Kidney (tissue), 14 donors: Measurements from ENCODE around the gene TADA2B. TPM values are rescaled to one million over a fixed set of nuclear protein-coding genes. Genes with fewer than 3 reads are reported as not detected.
"Not testable (repeated sequence)": the region's sequence is repeated elsewhere in the genome, so short reads cannot be mapped to it uniquely, and the experiment has no call there.

Source experiments
- DNase-seq, 5 donors: peaks; one replicate each; pipeline ENCODE4 v3.0.0-alpha.2; 2013 to 2020
- FAIRE-seq: peaks from 2 replicates; lab custom pipeline; 2012; peaks lifted over from hg19 to GRCh38; lab: Jason Lieb, UNC
- H3K27ac ChIP-seq, 2 donors: one replicate each; pipeline ENCODE4 v1.7.0; 2013; ENCODE audit warnings: low read depth in 2 of 2, low read length in 2 of 2, inconsistent platforms in 1 of 2
- H3K27me3 ChIP-seq: one replicate; pipeline ENCODE4 v1.7.1; 2013; ENCODE audit warnings: low read length, inconsistent platforms; ENCODE audit not compliant: control insufficient read depth, insufficient read depth
- H3K36me3 ChIP-seq, 3 donors: one replicate each; pipeline versions ENCODE4 v1.7.0 to v1.7.1; 2013; ENCODE audit warnings: low read length in 3 of 3, control low read depth in 1 of 3, inconsistent platforms in 1 of 3; ENCODE audit not compliant: insufficient read depth in 3 of 3, control insufficient read depth in 2 of 3
- H3K4me1 ChIP-seq, 3 donors: one replicate each; pipeline versions ENCODE4 v1.7.0 to v1.7.1; 2013; ENCODE audit warnings: low read length in 3 of 3, inconsistent platforms in 1 of 3, low read depth in 1 of 3; ENCODE audit not compliant: control insufficient read depth in 2 of 3, insufficient read depth in 2 of 3
- H3K4me3 ChIP-seq, 3 donors: one replicate each; pipeline versions ENCODE4 v1.7.0 to v1.8.1; 2013; ENCODE audit warnings: low read length in 3 of 3, control low read depth in 1 of 3, inconsistent platforms in 1 of 3
- H3K9ac ChIP-seq, 3 donors: one replicate each; pipeline versions ENCODE4 v1.7.0 to v1.7.1; 2013; ENCODE audit warnings: low read length in 3 of 3, control low read depth in 1 of 3, inconsistent platforms in 1 of 3
- H3K9me3 ChIP-seq, 3 donors: one replicate each; pipeline versions ENCODE4 v1.7.0 to v1.7.1; 2013; ENCODE audit warnings: low read length in 3 of 3, control low read depth in 1 of 3, inconsistent platforms in 1 of 3; ENCODE audit not compliant: control insufficient read depth in 2 of 3, insufficient read depth in 1 of 3
- intact Hi-C: fragments of 100-400 bp; cut with DNase I; formaldehyde crosslinking; loops from one replicate; pipeline ENCODE4 v1.11.1; 2022
- polyA plus RNA-seq: library from polyadenylated mRNA; stranded (reverse); fragments of 350-450 nt; fragmentation: Illumina TruSeq; extraction: RNeasy Lipid Tissue Mini Kit (QIAGEN cat#74804); gene quantifications from one replicate; pipeline ENCODE4 v1.2.3, GENCODE V29; 2014; ENCODE audit warnings: low read depth, low replicate concordance; ENCODE audit not compliant: insufficient read depth
- total RNA-seq: library from RNA; stranded (reverse); fragmentation: NEBNext Ultra II Directional; extraction: Animal tissue kit (Norgen Biotek cat#: 25700); gene quantifications from one replicate; pipeline ENCODE4 v1.2.1, GENCODE V29; 2021
- TF ChIP-seq, protein P1 (sequence below): IDR thresholded peaks from 3 replicates; pipeline ENCODE4 v1.5.1; 2012; ENCODE audit warnings: mild to moderate bottlenecking, moderate library complexity, borderline replicate concordance; ENCODE audit not compliant: insufficient read depth; ENCODE audit errors: extremely low read depth
- donor health status: control.
- donor health status: control.
- donor health status: control.
- donor health status: control.
- donor health status: control.
- donor health status: DM: yes; HTN: yes; CAD: no.
- donor health status: Normal renal cell carcinoma (clear cell type).

The TADA2B gene
- total and polyA plus RNA-seq, 2 donors from 2014 or later: 14.2 to 30.5 TPM

DNA sequence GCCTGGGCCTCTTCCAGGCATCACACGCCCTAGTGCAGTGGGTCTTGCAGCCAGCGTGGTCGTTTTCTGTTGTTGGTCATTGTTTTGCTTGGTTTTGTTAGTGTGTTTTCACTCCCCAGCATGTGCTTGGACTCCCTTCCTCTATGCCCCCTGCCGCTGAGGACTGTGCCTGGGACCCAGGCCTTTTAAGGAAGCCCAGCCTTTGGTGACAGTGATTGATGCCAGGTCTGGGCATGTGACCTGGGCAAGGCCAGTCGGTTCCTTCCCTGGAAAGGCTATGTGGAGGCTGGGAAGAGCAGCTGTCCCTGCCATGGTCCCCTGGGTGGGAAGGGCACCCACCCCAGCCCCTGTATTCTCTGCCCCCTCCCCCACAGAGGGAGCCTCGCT lies 33.5 kb downstream of the TADA2B start:
- FAIRE-seq: no peak
- intact Hi-C loops: loop anchor here (10.0 kb wide), 1 partner anchor 362 kb away; the partner anchor contains the start of gene BLOC1S4

GRCh38 chr4:7077371-7077770 lies 34.2 kb downstream of the TADA2B start:
- Histone ChIP-seq H3K27me3 (no peaks in the 10 kb centered on the region), H3K9me3 (no peaks in the 10 kb centered on the region), H3K36me3 (no peaks in the 10 kb centered on the region), H3K4me3 (no peak overlapping the region), H3K4me1 (no peaks in the 10 kb centered on the region), H3K27ac (no peak overlapping the region), H3K9ac (no peak overlapping the region)
- FAIRE-seq: no peak
- no peak for DNase-seq
- TF ChIP-seq, protein P1, sequence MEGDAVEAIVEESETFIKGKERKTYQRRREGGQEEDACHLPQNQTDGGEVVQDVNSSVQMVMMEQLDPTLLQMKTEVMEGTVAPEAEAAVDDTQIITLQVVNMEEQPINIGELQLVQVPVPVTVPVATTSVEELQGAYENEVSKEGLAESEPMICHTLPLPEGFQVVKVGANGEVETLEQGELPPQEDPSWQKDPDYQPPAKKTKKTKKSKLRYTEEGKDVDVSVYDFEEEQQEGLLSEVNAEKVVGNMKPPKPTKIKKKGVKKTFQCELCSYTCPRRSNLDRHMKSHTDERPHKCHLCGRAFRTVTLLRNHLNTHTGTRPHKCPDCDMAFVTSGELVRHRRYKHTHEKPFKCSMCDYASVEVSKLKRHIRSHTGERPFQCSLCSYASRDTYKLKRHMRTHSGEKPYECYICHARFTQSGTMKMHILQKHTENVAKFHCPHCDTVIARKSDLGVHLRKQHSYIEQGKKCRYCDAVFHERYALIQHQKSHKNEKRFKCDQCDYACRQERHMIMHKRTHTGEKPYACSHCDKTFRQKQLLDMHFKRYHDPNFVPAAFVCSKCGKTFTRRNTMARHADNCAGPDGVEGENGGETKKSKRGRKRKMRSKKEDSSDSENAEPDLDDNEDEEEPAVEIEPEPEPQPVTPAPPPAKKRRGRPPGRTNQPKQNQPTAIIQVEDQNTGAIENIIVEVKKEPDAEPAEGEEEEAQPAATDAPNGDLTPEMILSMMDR: no peak
- intact Hi-C loops: loop anchor here (10.0 kb wide), 1 partner anchor 363 kb away; the partner anchor contains the start of gene BLOC1S4

More for the DNA sequence above, 33.5 kb downstream of the TADA2B start:
- Histone ChIP-seq H3K4me1 (no peaks in the 10 kb centered on the region), H3K9ac (no peak overlapping the region), H3K36me3 (no peaks in the 10 kb centered on the region), H3K27ac (no peak overlapping the region), H3K4me3 (no peak overlapping the region), H3K27me3 (no peaks in the 10 kb centered on the region), H3K9me3 (no peaks in the 10 kb centered on the region)
- DNase-seq: no peak
- TF ChIP-seq, protein P1: no peak

GRCh38 chr4:7078025-7078424 lies 34.9 kb downstream of the TADA2B start:
- DNase-seq (no peak), FAIRE-seq (no peak)
- TF ChIP-seq, protein P1: no peak
- no peaks in the 10 kb centered on the region for H3K27me3 ChIP-seq
- no peak overlapping the region for H3K9ac ChIP-seq
- intact Hi-C loops: loop anchor here (10.0 kb wide), 1 partner anchor 363 kb away; the partner anchor contains the start of gene BLOC1S4
- no peaks in the 10 kb centered on the region for H3K4me1 ChIP-seq
- H3K27ac ChIP-seq: no peak overlapping the region
- no peaks in the 10 kb centered on the region for H3K9me3 ChIP-seq
- H3K4me3 ChIP-seq: no peak overlapping the region
- H3K36me3 ChIP-seq: no peaks in the 10 kb centered on the region

DNA sequence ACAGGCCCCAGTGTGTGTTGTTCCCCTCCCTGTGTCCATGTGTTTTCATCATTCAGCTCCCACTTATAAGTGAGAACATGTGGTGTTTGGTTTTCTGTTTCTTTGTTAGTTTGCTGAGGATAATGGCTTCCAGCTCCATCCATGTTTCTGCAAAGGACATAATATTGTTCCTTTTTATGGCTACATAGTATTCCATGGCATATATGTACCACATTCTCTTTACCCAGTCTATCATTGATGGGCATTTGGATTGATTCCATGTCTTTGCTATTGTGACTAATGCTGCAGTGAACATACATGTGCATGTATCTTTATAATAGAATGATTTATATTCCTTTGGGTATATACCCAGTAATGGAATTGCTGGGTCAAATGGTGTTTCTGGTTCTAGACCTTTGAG lies 36.3 kb downstream of the TADA2B start:
- H3K27ac ChIP-seq, H3K4me1 ChIP-seq, H3K9me3 ChIP-seq, DNase-seq, H3K9ac ChIP-seq, H3K27me3 ChIP-seq, H3K36me3 ChIP-seq, FAIRE-seq, H3K4me3 ChIP-seq: not testable (repeated sequence)
- intact Hi-C loops: loop anchor here (10.0 kb wide), 1 partner anchor 365 kb away; the partner anchor contains the start of gene BLOC1S4

DNA sequence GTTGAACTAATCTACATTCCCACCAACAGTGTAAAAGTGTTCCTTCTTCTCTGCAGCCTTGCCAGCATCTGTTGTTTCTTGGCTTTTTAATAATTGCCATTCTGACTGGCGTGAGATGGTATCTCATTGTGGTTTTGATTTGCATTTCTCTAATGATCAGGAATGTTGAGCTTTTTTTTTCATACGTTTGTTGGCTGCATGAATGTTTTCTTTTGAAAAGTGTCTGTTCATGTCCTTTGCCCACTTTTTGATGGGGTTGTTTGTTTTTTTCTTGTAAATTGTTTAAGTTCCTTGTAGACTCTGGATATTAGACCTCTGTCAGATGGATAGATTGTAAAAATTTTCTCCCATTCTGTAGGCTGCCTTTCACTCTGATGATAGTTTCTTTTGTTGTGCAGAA lies 36.7 kb downstream of the TADA2B start:
- not testable (repeated sequence) for FAIRE-seq, H3K9me3 ChIP-seq, H3K36me3 ChIP-seq, H3K4me3 ChIP-seq, H3K27ac ChIP-seq, H3K4me1 ChIP-seq, H3K27me3 ChIP-seq, H3K9ac ChIP-seq, DNase-seq
- intact Hi-C loops: loop anchor here (10.0 kb wide), 1 partner anchor 365 kb away; the partner anchor contains the start of gene BLOC1S4
